Esophagus squamous epithelium (tissue), 4 donors: Measurements from ENCODE around the gene MRRF.

Experiments used
- POLR2A ChIP-seq, 4 donors: fragments of 450-650 bp; IDR thresholded peaks; one replicate each; pipeline ENCODE4 v1.6.1; 2017; ENCODE audit warnings: antibody characterized with exemption in 4 of 4, mild to moderate bottlenecking in 4 of 4, moderate library complexity in 3 of 4
- TF ChIP-seq, protein P1 (sequence below), 6 experiments: fragments of 450-650 bp in 4 of 6; fragments of 200-600 bp in 2 of 6; sonication (generic) in 2 of 6; IDR thresholded peaks; one replicate each; pipeline ENCODE4 v1.5.1; 2016 to 2019; ENCODE audit warnings: antibody characterized with exemption in 6 of 6, mild to moderate bottlenecking in 4 of 6, moderate library complexity in 4 of 6

GRCh38 chr9:122372856-122373845 lies 108.5 kb downstream of the MRRF start:
- TF ChIP-seq, protein P1, sequence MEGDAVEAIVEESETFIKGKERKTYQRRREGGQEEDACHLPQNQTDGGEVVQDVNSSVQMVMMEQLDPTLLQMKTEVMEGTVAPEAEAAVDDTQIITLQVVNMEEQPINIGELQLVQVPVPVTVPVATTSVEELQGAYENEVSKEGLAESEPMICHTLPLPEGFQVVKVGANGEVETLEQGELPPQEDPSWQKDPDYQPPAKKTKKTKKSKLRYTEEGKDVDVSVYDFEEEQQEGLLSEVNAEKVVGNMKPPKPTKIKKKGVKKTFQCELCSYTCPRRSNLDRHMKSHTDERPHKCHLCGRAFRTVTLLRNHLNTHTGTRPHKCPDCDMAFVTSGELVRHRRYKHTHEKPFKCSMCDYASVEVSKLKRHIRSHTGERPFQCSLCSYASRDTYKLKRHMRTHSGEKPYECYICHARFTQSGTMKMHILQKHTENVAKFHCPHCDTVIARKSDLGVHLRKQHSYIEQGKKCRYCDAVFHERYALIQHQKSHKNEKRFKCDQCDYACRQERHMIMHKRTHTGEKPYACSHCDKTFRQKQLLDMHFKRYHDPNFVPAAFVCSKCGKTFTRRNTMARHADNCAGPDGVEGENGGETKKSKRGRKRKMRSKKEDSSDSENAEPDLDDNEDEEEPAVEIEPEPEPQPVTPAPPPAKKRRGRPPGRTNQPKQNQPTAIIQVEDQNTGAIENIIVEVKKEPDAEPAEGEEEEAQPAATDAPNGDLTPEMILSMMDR (IDR thresholded peaks at IDR 0.05), result no peak
- no peak for TF ChIP-seq POLR2A (IDR thresholded peaks at IDR 0.05)
